Vagina (tissue), 2 donors: ENCODE measurements around the gene TCF21. TPM values are rescaled to one million over a fixed set of nuclear protein-coding genes. Genes with fewer than 3 reads are reported as not detected.

Experiments used
- DNase-seq, 2 donors: peaks; one replicate each; pipeline ENCODE4 v3.0.0-alpha.2; 2017; ENCODE audit errors: extremely low spot score in 2 of 2
- H3K27ac ChIP-seq: fragments of 200-600 bp; sonication (generic); one replicate; pipeline ENCODE4 v1.5.1; 2019
- H3K27me3 ChIP-seq: fragments of 200-600 bp; sonication (generic); one replicate; pipeline ENCODE4 v1.5.1; 2019
- H3K36me3 ChIP-seq, 2 donors: fragments of 200-600 bp; sonication (generic); one replicate each; pipeline ENCODE4 v1.5.1; 2017 to 2019
- H3K4me1 ChIP-seq: fragments of 200-600 bp; sonication (generic); one replicate; pipeline ENCODE4 v1.5.1; 2019
- H3K4me3 ChIP-seq, 2 donors: fragments of 200-600 bp; sonication (generic); 1 replicate in 1 of 2; 2 replicates in 1 of 2; pipeline ENCODE4 v1.5.1; 2016 to 2019
- H3K9me3 ChIP-seq: fragments of 200-600 bp; sonication (generic); one replicate; pipeline ENCODE4 v1.5.1; 2019
- CTCF ChIP-seq, 3 experiments: fragments of 450-650 bp in 2 of 3; fragments of 200-600 bp in 1 of 3; sonication (generic) in 1 of 3; IDR thresholded peaks; one replicate each; pipeline ENCODE4 v1.5.1; 2017 to 2019; ENCODE audit warnings: antibody characterized with exemption in 3 of 3, mild to moderate bottlenecking in 2 of 3, moderate library complexity in 2 of 3
- POLR2A ChIP-seq, 2 donors: fragments of 450-650 bp; IDR thresholded peaks; one replicate each; pipeline ENCODE4 v1.6.1; 2017; ENCODE audit warnings: antibody characterized with exemption in 2 of 2, mild to moderate bottlenecking in 2 of 2, moderate library complexity in 2 of 2
- POLR2AphosphoS5 ChIP-seq, 2 donors: sonication (generic); formaldehyde crosslinking; IDR thresholded peaks; one replicate each; pipeline ENCODE4 v1.9.0; 2017; ENCODE audit warnings: antibody characterized with exemption in 2 of 2, mild to moderate bottlenecking in 2 of 2, low read depth in 1 of 2; ENCODE audit not compliant: insufficient read depth in 1 of 2
- intact Hi-C: fragments of 100-400 bp; cut with DNase I; formaldehyde crosslinking; loops from one replicate; pipeline ENCODE4 v1.15.1; 2023
- total RNA-seq: library from RNA; depleted of rRNA; stranded (reverse); fragments of >200 nt; gene quantifications from one replicate; pipeline ENCODE4 v1.2.3, GENCODE V29; 2016

Gene TCF21
- total RNA-seq, 1 donor from 2014 or later = 12.5 TPM

GRCh38 chr6:133903855-133904254 is 14.9 kb downstream of the TCF21 start:
- no peaks in the 10 kb centered on the region for H3K9me3 ChIP-seq
- no peak overlapping the region for H3K27ac ChIP-seq
- TF ChIP-seq POLR2AphosphoS5 (IDR thresholded peaks at IDR 0.05; ENCODE audit: insufficient read depth in 1 of 2, low read depth in 1 of 2) (no peak), POLR2A (IDR thresholded peaks at IDR 0.05) (no peak), CTCF (IDR thresholded peaks at IDR 0.05) (no peak)
- DNase-seq = no peak
- intact Hi-C loops = no loop called here
- H3K36me3 ChIP-seq = no peaks in the 10 kb centered on the region
- no peak overlapping the region for H3K4me3 ChIP-seq
- H3K4me1 ChIP-seq = no peaks in the 10 kb centered on the region
- H3K27me3 ChIP-seq = no peaks in the 10 kb centered on the region

GRCh38 chr6:133906050-133906449 is 17.1 kb downstream of the TCF21 start:
- TF ChIP-seq CTCF (IDR thresholded peaks at IDR 0.05) = no peak
- no peak for TF ChIP-seq POLR2AphosphoS5 (IDR thresholded peaks at IDR 0.05; ENCODE audit: insufficient read depth in 1 of 2, low read depth in 1 of 2)
- TF ChIP-seq POLR2A (IDR thresholded peaks at IDR 0.05) = no peak
- Histone ChIP-seq H3K27ac (no peak overlapping the region), H3K36me3 (no peaks in the 10 kb centered on the region), H3K4me1 (no peaks in the 10 kb centered on the region), H3K9me3 (no peaks in the 10 kb centered on the region), H3K27me3 (no peaks in the 10 kb centered on the region), H3K4me3 (no peak overlapping the region)
- intact Hi-C loops = no loop called here
- DNase-seq = no peak

- Histone ChIP-seq H3K36me3 (no peaks in the 10 kb centered on the region), H3K27ac (peak overlapping the region; percentile 48), H3K9me3 (no peaks in the 10 kb centered on the region), H3K4me1 (peaks cover 9% of the 10 kb centered on the region), H3K27me3 (no peaks in the 10 kb centered on the region), H3K4me3 (no peak overlapping the region)
- TF ChIP-seq POLR2AphosphoS5 (IDR thresholded peaks at IDR 0.05; ENCODE audit: insufficient read depth in 1 of 2, low read depth in 1 of 2) (peak in 1 of 2 donors; percentile 20), CTCF (IDR thresholded peaks at IDR 0.05) (peak; percentile 83 to 95 (median 88)), POLR2A (IDR thresholded peaks at IDR 0.05) (no peak)
- no peak for DNase-seq
- intact Hi-C loops = no loop called here
Measured at GRCh38 chr6:133916650-133917151, 27.8 kb downstream of the TCF21 start.

GRCh38 chr6:133917781-133918180 is 28.9 kb downstream of the TCF21 start:
- TF ChIP-seq POLR2A (IDR thresholded peaks at IDR 0.05) (no peak), CTCF (IDR thresholded peaks at IDR 0.05) (no peak), POLR2AphosphoS5 (IDR thresholded peaks at IDR 0.05; ENCODE audit: insufficient read depth in 1 of 2, low read depth in 1 of 2) (no peak)
- intact Hi-C loops = no loop called here

DNA sequence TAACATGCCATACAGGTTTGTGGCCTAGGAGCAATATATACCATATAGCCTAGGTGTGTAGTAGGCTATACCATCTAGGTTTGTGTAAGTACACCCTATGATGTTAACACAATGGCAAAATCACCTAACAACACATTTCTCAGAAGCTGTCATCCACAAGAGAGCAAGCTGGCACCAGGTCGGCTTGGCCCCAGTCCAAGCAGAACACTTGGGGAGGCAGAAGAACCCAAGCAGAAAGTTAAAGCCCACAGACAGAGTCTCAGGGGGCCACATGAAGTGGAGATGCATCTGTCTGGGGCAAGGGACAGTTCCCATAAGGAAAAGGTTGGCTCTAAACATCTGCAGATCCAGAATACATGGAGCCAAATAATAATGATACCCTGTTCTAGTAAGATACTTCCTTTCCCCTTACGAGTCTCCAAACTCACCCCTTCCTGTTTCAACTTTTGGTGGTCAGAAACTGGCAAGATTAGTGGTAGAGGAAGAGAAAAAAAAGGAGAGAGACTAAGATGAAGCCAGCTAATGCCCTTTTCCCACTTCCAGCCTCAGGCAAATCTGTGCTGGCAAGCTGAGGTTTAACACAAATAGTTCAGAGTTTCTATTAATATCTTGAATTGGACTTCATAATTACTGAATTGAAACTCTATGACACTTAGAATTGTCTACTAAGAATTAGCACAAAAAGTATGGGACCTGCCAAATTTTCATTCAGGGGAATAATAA is 29.5 kb downstream of the TCF21 start:
- Histone ChIP-seq H3K4me1 (peaks cover 9% of the 10 kb centered on the region), H3K27me3 (no peaks in the 10 kb centered on the region), H3K9me3 (no peaks in the 10 kb centered on the region), H3K36me3 (no peaks in the 10 kb centered on the region), H3K4me3 (no peak overlapping the region), H3K27ac (no peak overlapping the region)
- TF ChIP-seq POLR2A (IDR thresholded peaks at IDR 0.05) (no peak), POLR2AphosphoS5 (IDR thresholded peaks at IDR 0.05; ENCODE audit: insufficient read depth in 1 of 2, low read depth in 1 of 2) (no peak), CTCF (IDR thresholded peaks at IDR 0.05) (no peak)
- intact Hi-C loops = no loop called here
- no peak for DNase-seq

More at GRCh38 chr6:133917781-133918180, 28.9 kb downstream of the TCF21 start:
- no peak for DNase-seq
- no peaks in the 10 kb centered on the region for H3K9me3 ChIP-seq
- no peaks in the 10 kb centered on the region for H3K36me3 ChIP-seq
- H3K4me1 ChIP-seq = peaks cover 9% of the 10 kb centered on the region
- no peaks in the 10 kb centered on the region for H3K27me3 ChIP-seq
- H3K27ac ChIP-seq = no peak overlapping the region
- H3K4me3 ChIP-seq = no peak overlapping the region
